NCI-H2107 treated with DMSO at 0.1 percent for 48 hours (cell line): ENCODE measurements around the gene RNF220.
"Not testable (repeated sequence)": the region's sequence is repeated elsewhere in the genome, so short reads cannot be mapped to it uniquely, and the experiment has no call there.

Source experiments
- DNase-seq: peaks from one replicate; lab custom pipeline; 2025; ENCODE audit not compliant: unreplicated experiment; lab: John Stamatoyannopoulos, UW

The RNF220 gene

DNA sequence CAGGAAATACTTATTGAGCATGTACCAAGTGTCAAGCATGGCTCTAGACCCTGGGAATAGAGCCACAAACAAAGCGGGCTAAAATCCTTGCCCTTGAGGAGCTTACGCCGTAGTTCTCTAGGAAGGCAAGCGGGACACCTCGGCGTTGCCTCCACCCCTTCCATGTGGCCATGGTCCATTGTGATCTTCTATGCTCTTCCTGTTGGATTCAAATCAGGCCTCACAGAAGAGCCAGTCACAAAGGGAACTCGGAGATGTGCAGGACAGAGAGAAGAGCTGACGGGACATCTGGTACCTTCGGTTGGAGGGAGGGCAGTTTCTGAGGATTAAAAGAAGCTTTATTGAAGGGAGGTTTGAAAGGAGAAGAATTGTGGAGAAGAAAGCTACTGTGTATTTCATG is 139.9 kb downstream of the RNF220 start:
- DNase-seq: no peak

DNA sequence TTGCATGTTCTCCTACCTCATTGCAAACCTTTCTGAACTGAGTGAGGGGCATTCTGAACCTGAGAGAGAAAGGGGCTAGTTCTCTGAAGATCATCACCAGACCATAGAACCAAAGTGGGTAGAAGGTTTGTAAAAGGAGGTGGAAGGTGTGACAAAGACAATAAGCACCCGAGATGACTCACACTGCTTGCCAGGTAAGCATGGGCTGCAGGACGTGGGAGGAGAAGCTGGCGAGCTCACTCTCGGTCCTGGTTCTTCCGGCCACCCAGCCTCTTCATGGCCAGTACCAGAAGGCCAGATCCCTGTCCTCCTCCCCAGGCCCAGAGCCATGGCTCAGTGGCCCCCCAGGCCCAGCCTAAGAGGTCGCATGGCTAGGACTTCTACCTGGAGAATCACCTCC is 140.9 kb downstream of the RNF220 start:
- DNase-seq: no peak

DNA sequence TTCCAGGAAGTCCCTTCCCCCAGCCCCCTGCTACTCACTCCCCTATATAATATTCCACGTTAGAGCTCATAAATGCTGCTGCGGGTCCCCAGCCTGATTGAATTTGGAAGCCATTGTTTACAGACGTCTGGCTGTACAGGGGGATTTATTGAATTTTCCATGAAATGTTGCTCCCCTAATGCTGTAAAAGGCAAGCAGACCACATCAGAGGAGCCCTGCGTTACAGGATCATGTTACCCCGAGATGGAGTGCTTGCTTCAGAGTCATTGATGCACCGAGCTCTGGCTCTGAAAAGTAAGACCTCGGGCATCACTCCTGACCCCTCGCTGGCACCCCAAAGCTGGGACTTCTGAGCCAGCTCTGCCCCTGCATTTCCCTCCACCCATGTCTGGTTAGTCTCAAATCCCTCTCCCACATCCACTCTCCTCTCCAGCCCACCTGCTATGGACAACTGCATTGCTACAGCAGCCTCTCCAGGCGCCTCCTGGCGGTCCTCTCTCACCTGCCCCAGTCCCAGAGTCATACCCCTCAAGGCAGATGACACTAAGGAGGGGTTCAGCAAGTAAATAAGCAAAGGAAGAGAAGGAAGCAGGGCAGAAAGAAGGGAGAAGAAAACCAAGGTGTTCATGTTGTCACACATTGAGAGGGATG is 141.5 kb downstream of the RNF220 start:
- no peak for DNase-seq

DNA sequence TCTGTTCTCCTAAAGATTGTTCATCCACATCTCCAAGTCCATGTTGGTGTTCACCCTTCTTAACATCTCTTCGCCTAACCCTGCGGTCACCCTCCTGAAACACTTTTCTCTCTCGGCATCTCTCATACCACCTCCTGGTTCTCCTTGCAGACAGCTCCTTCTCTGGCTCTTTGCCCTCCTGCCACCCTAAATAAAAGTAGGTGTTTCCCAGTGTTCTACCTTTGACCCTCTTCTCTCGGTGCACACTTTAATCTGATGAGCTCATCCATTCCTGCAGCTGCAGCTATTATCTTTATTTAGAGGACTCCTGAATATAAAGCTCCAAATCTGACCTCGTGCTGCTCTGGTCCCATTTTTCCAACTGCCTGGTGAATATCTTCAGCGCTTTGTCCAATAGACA is 142.3 kb downstream of the RNF220 start:
- DNase-seq: no peak

DNA sequence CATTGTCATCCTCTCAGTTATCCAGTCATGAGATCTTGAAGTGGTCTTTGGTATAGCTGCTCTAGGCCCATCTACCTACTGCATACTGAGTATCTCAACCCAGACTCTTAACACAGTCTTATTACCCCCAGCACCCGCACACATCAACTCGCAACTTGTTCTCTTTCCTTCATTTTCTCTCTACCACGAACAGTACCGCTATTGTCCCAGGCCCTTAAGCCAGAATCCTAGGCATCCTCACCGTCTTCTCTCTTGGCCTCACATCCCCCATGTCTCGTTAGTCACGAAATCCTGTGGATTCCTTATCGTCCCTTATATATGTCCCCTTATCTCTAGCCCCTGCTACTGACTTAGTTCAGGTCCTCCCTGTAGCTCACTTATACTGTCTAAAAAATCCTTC is 142.8 kb downstream of the RNF220 start:
- no peak for DNase-seq

DNA sequence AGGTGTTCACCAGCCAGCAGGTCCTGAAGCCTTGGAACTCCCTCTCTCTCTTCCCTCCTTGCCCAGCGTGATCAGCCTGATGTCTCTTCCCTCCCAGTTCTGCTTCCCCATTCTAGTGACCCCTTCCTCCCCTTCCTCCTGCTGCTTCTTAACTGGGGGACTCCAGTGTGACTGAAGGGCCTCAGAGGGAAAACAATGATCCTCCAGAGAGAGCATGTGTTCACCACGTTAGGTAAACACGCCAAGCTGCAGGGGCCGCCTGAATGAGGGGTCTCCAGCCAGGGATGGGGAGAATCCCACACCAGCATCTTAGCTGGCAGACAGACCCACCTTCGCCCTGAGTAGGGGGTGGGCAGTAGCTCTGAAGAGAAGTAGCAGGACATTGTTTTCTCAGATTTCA is 144.5 kb downstream of the RNF220 start:
- no peak for DNase-seq

DNA sequence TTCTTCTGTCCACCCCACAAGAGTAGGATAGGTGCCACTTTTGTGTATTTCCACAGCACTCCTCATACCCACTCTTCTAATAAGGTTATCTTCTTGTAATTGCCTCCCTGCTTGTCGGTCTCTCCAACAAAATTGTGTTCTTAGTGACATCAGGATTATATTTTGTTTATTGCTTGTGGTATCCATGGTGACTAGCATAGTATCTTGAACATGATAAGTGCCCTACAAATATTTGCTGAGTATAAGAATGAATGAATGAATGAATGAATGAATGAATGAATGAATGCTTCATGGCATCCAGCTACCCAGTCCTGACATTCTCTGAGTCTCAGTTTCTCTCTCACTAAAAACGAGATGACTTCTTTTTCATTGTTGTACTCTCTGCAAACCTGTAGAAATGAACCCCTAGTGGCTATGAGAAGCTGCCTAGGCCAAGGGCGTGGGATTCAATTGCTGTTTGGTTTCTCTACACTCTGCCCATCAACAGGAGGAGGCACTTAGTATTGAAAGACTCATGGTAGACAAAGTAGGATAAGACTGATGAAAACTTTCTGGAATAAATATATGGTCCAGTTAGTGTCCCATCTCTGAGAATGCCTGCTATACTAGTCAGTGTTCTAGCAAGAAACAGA is 148.2 kb downstream of the RNF220 start:
- DNase-seq: no peak

DNA sequence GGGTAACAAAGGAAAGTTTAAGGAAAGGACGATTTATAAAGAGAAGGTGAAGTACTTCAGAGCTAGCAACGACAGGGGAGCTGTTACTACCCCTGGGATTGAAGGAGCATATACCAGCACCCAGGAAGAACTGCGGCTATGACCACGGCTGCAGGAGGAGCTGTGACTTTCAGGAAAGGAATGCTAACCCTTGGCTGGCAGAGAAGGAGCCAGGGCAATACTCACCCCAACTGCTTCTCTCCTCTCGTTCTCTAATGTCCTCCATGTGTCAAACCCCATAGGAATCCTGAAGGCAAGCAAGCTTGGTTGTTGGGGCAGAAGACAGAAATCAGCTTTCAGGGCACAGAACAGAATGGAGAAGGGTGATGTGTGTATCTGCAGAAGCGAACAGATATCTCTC is 148.7 kb downstream of the RNF220 start:
- no peak for DNase-seq

DNA sequence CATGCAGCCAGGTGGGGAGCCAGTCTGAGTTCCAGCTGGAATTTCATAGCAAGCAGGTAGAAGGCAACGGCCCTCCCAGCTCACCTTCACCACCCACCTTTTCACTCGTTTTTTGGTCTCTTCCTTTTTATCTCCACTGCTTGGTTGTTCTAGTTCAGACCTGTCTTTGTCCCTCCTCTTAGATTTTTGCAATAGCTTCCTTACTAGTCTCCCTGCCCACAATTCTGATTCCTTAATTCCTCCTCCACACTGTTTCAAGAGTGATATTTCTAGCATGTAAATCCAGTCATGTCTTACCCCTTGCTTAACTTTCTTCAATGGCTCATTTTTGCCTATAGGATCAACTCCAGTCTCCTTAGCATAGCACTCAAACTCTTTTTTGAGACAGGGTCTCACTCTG is 149.7 kb downstream of the RNF220 start:
- DNase-seq: no peak

DNA sequence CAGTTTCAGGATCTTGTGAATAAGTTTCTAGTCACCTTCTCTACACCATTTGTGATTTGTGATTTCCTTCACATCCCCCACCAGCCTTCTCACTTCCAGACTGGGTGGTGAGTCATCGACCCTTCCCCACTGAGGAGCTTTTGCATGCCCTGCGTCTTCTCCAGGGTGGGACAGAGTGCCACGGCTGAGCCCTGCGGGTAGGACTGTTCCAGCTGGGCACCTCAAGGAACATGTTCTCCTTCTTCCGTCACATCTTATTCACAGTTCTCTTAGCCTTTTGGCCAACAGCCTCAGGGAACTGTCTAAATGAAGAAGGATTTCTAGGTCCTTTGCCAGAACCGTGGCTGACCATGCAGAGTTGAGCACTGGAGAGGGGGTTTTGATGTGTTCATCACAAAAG is 152.7 kb downstream of the RNF220 start:
- DNase-seq: no peak

DNA sequence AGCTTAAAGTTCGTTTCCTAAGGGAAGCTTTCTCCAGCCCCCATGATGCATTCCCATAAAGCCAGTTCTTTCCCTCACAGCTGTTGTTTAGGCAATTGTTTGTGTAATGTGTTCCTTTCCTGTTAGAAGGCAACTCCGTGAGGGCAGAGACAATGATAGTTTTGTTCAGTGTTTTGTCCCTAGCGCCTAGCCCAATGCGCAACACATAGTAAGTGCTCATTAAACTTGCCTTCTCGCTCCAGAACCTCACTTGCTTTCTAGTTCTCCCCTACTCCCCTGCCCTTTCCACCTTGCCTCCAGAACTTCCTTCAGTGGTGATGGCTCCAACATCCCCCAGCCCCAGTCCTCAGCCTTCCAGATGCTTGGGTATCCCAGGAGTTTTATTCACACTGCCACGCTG is 153.8 kb downstream of the RNF220 start:
- no peak for DNase-seq

DNA sequence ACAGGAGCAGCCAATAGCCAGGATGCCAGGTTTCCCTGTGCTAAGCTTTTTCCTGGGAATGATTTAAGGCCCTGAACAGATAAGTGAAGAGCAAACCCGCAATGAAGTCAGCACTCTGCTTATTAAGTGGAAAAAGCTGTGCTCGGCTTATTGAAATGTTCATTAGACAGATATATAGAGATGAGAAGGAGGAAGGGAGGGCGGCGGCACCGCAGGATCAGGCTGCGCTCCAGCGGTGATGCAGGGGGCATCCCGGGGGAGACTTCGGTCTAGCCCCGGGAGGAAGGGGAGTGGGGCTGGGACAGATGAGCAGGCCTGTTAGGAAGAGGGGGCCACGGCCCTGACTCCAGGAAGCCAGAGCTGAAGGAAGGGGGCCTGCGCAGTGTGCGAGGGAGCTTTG is 154.3 kb downstream of the RNF220 start:
- DNase-seq: no peak

DNA sequence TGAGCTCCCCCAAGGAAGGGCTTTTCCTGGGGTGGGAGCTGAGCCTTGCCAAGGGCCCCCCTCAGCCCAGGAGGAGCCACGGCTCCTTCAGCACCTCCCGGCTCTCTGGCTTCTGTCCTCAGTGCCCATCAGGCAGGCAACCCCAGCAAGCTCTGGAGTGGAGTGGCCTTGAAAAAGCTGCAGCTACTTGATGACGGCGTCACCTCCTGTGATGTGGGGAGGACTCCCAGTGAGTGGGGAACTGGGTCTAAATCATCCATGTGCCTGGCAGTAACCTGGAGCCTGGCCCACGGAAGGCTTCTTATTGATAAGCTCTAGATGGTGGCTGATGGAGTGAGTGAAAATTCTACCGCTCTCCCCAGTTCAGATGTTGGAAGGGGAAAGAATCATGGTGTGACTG is 154.9 kb downstream of the RNF220 start:
- no peak for DNase-seq

DNA sequence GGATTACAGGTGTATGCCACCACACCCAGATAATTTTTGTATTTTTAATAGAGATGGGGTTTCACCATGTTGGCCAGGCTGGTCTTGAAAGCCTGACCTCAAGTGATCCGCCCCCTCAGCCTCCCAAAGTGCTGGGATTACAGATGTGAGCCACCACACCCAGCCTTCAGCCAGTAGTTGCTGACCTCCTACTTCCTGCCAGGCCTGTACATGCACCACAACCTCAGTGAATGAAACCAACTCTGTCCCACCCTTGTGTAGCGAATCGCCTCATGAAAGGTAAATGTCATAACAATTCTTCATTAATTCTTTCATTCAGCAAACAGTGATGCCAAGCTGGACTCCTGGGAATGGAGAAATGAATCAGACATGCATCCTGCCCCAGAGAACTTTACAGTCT is 155.6 kb downstream of the RNF220 start:
- not testable (repeated sequence) for DNase-seq

DNA sequence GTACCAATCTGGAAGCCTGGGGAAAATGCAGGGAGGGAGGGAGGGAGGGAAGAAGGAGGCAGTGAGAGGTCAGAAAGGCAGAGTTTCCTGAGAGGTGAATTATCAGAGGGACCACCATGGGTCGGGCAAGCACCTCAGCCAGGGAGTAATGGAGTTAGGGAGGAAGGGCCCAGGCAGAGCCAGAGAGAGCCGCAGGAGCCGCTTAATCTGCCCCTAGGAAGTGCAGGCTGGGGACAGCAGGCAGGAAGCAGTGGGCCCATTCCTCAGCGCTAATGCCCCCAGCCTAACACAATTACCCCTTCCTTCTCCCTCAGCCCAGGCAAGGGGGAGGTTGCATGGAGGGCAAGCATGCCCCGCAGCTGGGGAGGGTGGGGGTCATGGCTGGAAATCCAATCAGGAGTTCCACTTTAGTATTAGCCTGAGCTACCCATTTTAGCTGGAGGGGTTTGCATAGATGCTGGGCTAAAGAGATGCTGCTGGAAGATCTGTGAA is 160.2 kb downstream of the RNF220 start:
- DNase-seq: no peak

DNA sequence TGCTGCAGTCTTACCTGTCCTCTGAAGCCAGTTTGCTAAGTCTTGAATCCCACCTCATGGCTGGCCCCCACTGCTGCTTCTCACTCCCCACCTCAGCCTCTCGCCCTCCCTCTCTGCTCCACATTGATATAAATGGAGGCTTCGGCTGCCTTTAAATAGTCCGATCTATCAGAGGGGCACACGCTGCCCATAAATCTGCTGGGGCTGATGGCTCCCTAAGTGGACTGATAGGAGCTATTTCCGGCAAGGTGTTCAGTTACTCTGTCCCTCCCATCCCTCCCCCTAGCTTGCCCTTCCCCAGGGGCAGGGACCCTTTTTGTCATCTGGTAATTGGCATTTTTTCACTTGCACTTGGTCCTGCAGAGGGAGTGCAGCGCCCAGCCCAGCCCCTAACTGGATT is 160.8 kb downstream of the RNF220 start:
- no peak for DNase-seq

DNA sequence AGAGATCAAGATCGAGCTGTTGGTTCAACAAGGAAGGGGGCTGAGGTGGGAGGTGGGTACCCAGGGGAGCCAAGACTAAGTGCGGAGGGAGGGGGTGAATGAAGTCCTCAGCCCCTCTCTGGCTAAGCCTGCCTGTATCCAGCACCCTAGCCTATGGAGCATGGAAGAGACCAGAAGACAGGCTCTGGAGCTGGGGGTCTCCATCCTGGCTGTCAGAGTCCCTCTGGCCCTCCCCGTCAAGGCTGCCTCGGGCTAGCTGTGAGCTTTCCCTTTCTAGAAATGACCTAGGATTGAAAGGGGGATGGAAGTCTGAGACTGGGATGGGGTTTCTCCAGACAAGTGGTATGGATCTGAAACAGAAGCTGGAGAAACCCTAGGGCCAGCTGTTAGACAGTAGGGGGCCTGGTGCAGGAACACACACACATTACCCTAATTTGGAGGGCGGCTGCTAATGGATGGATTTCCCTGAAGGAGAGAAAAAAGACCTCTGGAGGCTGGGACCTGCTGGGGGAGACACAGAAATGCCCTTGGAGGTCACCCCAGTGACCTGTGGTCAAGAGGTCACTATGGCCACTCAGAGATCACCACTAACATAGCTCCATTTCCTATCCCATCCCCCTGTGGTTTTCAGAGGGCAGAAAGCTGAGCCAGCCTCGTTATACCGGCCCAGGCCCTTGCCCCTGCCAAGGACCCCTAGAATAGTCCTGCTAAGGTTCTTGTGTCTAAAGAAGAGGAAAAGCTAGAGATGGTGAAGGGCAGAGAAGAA is 161.4 kb downstream of the RNF220 start:
- DNase-seq: no peak

DNA sequence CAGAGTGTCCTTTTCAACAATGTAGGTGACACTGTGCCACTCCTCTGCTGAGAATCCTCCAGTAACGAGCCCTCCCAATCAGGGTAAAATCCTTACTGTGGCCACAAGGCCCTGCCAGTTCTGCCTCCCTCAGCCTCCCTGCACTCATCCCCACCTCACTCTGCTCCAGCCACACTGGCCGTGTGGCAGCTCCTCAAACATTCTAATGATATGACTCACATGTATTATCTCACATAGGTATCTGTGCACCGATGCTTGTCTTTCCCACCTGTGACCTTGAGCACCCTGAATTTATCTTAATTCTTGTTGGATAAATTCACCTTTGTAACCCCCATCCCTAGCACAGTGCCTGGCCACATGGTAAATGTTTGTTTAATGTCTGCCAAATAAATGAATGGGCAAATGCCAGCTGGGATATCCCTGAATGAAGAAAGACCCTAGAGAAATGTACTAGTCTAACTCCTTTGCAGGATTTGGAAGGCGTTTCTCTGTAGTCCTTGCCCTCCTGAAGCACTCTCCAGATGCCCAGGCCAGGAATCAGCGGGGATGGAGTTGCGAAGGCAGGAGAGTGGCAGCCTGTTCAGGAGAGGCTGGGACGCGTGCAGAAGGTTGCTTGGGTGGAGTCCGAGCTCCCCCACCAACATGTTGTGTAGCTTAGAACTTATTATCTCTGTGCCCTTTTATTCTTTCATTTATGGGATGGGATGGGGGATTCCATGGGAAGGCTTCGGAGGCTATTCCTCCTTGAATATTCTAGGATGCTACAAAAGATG is 163.3 kb downstream of the RNF220 start:
- no peak for DNase-seq

DNA sequence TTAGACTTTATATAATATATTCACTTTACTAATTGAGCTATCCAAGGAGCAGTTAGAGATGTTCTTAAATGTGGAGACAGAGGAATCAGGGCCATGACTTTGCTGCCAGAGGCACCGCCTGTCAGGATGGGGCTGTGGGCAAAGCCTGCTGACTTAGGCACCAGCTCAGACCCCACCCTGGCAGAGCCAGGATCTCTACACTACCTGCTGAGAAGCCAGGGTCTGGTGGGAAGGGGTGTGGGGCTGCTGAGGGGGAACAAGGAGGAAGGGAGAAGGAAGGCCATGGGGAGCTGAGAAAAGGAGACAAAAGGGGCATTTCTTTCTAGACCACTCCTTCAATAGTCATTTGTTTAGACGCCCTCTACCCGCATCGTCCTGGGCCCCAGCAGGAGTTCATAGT is 164.4 kb downstream of the RNF220 start:
- no peak for DNase-seq

DNA sequence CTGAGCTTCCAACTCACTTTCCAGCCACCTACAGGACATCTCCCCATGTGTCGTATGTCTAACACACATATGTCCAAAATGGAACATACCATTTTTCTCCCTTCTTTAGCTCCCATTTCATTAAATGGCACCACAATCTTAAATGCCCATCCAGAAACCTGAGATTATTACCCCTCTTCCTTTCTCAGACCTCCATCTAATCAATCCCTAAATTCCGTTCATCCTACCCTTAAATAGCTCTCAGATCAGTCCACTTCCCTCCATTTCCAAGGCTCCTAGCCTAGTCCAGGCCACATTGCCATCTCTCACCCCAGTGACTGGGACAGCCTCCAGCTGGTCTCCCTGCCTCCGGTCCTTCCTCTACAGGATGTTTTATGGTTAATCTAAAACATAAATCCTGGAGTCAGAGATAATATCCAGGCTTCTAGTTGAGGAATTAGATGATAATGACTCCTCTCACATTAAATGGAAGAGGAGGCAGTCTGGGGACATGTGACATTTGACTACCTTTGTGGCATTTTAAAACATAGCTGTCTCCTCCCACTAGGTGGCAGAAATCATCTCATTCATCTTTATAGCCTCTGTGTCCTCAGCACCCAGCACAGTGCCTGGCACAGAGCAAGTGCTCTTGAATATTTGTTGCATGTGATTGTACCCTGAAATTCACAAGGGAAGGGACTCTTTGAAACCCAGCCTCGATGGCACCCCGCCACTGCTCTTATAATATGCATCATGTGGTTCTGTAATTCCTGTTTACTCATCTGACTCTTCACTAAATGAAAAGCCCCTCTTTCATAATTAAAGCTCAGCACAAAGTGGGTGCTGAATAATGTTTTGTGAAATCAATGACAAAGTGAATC is 166.9 kb downstream of the RNF220 start:
- DNase-seq: peak; percentile 18

DNA sequence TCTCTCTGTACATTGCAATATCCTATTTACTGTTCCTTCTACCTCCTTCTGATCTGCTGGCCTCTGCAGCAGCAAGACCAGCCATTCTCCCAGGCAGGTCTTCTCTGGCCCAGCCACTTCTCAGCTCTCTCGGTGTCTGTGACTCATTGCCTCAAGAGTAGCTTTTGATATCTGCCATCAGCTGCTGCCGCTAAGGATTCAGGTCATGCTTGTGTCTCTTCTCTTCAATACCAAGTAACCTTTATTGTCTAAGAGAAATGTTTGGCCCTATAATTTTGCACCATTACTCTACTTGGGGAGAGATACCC is 167.5 kb downstream of the RNF220 start:
- DNase-seq: no peak
